DMS 273 treated with DMSO at 0.1 percent for 48 hours (cell line): ENCODE results near the gene GCM1.
"Not testable (repeated sequence)": the region's sequence is repeated elsewhere in the genome, so short reads cannot be mapped to it uniquely, and the experiment has no call there.

Source experiments
- DNase-seq: peaks from one replicate; lab custom pipeline; 2025; lab: John Stamatoyannopoulos, UW

The GCM1 gene, protein sequence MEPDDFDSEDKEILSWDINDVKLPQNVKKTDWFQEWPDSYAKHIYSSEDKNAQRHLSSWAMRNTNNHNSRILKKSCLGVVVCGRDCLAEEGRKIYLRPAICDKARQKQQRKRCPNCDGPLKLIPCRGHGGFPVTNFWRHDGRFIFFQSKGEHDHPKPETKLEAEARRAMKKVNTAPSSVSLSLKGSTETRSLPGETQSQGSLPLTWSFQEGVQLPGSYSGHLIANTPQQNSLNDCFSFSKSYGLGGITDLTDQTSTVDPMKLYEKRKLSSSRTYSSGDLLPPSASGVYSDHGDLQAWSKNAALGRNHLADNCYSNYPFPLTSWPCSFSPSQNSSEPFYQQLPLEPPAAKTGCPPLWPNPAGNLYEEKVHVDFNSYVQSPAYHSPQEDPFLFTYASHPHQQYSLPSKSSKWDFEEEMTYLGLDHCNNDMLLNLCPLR

DNA sequence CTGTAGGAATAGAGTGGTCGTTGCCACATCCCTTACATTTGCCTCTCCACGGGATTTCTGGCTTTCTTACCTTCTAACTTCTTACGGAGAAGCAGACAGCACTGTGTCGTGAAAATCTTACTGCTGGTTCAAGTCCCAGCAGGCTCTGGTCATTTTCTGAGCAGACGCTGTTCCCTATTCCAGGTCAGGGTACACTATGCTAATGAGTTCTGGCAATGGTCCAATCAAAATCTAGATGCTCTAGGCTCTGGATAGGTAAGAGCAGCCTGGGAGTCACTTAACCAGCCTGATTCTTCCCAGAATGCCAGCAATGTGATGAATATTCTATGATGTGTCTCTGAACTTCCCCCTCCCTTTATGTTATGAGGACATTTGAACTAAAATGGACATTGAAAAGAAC lies at the start of gene GCM1:
GCM1 (minus strand) TSS at position 158 of the 400 bp plus-strand sequence. CDS start 3,209 bp downstream, outside the sequence.
- no peak for DNase-seq

DNA sequence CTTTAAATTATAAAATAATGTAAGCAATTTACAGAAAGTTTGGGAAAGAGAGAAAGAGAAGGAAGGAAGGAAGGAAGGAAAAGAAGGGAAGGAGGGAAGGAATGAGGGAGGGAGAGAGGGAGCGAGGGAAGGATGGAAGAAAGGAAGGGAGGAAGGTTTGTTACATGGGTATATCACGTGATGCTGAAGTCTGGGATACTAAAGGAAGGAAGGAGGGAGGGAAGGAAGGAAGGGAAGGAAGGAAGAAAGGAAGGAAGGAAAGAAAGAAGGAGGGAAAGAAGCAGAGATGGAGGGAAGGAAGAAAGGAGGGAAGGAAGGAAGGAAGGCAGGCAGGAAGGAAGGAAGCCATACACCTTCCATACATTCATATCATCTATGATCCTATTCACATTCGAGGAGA lies 48.9 kb upstream of the GCM1 start:
- no peak for DNase-seq

DNA sequence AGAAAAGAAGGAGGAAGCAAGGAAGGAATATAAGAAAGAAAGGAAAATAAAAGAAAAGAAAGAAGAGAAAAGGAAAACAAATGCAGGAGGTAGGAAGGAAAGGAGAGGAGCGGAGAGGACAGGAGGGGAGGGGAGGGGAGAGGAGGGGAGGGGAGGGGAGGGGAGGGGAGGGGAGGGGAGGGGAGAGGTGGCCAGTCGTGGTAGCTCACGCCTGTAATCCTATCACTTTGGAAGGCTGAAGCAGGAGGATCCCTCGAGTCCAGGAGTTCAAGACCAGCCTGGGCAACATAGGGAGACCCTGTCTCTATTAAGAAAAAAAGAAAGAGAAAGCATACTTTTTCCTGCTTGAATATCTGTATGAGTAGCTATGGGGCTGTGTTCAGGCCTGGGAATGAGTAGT lies 46.4 kb upstream of the GCM1 start:
- DNase-seq: no peak

DNA sequence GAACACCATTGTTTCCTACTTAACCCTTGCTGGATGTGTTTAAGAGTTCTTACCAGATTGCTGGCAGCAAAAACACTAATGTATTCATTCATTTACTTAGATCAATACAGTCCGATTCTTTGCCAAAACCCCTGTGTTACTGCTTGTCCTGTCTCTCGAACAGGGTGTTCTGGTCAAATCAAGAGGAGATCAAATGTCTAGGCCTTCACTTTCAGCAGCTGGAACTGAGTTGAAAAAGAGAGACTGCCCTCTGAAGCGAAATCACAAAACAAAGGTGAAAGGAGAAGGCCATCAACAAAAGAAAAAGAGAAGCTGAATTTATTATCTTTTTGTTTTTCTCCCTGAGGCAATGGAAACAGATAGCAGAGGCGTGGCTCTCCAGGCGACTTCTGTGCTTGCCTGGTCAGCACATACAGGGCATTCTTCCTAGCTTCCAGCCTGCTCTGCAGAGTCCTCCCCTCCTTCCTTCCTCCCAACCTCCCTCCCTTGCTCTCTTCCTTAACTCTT lies 44.1 kb upstream of the GCM1 start:
- DNase-seq: no peak

DNA sequence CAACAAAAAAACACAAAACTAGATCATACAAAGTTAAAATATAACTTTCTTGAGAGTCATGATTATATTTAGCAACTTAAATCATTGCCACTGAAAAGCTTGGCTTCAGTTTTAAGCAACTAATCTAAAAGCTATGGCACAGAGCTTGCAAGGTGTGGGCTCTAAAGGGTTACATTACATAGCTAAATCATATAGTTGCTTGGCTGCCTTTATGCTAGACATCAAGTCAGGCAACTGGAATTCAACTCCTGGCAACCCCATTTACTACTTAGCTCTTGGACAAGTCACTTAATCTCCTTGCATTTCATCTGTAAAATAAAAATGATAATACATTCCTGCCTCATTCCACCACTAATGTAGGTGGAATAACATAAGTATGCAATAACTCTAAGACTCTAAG lies 40.9 kb upstream of the GCM1 start:
- no peak for DNase-seq

DNA sequence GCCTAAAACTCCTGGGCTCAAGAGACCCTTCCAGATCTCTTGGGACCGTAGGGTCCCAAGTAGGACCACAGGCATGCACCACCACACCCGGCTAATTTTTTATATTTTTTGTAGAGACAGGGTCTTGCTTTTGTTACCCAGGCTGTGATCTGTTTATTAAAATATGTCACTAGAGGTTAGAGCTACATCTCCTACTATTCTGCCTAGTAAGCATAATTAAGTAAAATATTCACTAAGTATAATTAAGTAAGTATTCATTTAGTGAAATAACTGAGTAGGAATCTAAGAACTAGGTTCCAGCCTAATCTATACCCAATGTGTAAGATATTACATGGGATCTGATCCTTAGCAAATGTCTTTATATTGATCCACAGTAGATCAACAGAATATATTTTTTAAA lies 40.2 kb upstream of the GCM1 start:
- no peak for DNase-seq

DNA sequence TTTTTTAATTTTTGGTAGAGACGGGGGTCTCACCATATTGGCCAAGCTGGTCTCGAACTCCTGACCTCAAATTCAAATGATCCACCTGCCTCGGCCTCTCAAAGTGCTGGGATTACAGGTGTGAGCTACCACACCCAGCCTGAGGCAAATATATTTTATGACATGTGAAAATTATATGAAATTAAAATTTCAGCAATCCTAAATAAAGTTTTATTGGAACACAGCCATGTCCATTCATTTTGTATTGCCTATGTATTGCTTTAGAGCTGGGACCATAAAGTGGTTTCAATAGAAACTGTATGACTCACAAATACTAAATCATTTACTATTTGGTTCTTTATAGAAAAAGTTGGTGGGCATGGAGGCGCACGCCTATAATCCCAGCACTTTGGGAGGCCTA lies 32.0 kb upstream of the GCM1 start:
- no peak for DNase-seq

DNA sequence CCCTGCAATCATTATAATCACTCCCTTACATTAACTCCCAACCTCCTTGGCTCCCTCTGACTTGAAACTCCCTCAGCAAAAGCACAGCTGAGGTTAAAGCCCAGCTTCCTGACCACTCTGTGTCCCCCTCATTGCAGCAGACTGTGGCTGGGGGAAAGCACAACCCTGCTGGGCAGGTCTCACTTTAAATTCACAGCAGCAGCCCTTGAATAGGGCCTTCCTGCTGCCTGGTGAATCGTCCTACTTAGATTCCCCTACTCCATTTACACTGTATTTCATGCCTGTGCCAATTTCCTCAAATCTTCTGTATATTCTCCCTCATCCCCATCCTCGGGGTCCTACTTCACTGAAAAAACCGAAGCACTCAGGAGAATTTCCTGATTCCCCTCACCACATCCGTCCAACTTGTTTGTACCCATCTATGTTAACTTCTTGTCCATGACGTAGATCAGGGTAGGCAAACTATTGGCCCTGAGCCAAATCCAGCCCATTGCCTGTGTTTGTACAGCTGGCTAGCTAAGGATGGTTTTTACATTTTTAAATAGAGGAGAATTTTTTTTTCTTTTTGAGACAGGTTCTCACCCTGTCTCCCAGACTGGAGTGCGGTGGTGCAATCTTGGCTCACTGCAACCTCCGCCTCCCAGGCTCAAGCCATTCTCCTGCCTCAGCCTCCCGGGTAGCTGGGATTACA lies 31.5 kb upstream of the GCM1 start:
- DNase-seq: no peak

DNA sequence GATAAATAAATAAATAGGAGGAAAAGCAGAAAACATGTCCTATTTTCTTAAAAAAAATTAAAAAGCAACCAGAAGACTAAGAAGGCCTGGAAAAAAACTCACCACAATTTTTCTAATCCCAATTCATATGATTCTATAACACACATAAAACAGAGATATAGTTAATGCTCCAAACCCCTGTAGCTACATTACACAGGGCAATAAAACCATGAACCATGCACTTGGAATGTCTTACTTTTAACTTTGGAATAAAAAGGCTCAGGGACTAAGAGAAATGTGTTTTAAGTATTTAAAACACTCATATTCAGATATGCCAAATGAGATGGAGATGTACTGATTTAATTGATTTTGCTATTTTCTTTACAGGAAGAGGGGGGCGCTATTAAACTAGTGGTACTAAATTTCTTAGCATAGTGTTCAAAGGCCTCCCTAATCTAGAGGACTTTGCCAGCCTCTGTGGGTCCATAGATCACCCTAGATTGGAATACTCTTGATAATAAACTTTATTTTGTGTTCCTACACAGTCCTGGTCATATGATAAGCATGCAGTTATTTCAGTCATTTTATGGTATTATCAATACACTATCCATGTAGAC lies 30.3 kb upstream of the GCM1 start:
- no peak for DNase-seq

DNA sequence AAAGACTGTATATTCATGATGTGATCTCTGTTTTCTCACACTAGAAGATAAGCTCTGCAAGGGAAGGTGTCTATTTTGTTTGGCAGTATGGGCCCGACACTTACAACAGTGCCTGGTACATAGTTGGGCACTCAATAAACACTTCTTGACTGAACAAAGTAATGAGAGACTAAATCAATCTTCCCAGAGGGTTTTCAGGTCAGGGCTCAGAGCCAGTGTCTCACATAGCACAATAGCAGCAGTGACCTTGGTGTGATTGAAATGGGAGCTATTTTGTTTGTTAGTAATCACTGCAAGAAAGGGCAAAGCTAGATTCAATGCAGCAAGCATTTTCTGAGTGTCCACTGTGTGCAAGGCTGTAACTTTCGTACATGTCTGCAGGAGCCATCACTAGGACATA lies 26.4 kb upstream of the GCM1 start:
- DNase-seq: no peak

DNA sequence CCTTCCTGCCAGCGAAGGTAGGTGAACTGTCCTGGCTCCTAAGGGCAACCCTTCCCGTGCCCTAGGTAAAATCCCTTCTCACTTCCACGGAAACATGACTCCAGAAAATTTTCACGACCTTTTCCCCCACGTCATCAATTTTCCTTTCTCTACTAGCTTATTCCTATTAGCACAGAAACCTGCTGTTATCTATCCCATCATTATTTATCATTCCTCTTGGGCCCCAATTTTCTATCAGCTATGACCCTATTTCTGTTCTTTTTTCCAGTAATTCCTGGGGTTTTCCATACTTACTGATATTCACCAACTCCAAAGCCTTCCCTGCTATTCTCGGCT lies 23.8 kb upstream of the GCM1 start:
- no peak for DNase-seq

DNA sequence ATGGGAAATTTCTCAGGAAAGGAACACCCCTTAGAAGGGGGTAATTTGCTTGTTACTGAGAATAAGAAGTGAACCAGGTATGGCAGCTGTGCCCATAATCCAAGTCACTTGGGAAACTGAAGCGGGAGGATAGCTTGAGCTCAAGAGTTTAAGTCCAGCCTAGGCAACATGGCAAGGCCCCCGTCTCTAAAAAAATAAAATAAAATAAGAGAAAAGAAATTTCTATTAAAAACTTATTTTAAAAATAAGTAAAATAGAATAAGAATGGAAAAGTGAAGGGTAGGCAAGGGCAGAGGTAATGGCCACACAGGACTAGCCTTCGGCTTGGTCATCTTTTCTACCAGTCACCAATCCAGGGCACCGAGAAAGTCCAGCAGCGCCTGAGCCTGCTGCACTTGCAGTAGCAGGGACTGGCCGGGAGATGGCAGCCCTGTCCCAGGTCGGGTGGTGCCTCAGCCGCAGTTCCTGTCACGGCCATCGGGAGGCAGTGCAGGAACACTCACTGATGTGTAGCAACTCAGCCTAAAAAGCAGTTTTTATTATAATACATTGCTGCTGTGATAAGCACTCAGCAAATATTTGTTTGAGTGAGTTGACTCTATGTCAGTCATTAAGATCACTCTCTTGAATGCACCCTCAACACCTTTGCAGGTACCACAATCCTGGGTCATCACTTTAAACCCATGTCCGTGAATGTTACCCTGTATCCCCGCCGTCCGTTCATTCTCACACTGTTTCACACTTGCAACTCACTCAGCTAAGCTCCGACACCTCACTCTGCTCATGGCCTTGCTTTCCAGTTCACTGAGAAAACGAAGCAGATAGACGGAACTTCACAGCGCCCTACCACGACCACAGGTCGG lies 23.2 kb upstream of the GCM1 start:
- DNase-seq: peak; percentile 9

DNA sequence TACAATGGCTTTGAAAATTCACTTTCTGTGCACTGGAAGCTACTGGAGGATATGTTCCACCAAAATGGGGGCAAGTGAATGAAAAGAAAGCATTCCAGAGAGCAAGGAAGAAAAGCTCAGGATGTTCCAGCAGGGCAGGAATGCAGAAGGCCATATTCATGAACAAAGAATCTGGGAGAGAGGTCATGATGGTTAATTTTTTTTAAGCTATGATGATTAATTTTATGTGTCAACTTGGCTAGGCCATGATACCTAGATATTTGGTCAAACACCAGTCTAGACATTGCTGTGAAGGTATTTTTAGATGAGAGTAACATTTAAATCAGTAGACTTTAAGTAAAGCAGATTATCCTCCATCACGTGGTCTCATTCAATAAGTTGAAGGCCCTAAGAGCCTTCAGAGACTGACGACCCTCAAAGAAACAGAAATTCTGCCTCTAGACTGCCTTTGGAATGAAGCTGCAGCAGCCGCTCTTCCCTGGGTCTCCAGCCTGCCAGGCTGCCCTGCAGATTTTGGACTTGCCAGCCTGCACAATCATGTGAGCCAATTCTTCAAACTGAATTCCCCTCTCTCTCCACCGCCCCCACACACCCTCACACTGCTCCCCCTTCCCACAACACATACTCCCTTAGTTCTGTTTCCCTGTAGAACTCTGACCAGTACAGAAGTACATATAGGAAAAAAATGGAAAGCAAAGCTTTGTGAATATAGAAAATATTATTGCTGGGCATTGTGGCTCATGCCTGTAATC lies 20.1 kb upstream of the GCM1 start:
- DNase-seq: no peak

DNA sequence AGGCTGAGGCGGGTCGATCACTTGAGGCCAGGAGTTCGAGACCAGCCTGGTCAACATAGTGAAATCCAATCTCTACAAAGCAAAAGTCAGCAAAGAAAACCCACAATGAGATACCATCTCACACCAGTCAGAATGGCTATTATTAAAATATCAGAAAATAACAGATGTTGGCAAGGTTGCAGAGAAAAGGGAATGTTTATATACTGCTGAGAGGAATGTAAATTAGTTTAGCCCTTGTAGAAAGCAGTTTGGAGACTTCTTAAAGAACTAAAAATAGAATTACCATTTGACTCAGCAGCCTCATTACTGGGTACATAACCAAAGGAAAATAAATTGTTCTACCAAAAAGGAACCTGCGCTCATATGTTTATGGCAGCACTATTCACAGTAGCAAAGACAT lies 16.7 kb upstream of the GCM1 start:
- DNase-seq: no peak

DNA sequence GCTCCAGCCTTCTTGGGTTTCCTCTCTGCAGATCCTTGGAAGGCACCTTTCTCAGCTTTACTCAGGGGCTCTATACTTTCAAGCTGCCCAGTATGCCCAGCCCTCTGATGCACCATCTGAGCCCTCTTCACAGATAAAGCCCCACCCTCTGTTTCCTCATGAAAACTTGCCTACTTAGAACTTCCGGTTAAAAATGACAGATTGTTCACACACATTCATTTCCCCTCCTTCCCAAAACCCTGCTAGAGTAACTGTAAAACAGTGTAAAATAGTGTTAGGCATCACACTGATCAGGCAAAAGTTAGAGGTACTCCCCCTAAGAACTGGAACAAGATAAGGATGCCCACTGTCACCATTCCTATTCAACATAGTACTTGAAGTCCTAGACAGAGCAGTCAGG lies 14.0 kb upstream of the GCM1 start:
- no peak for DNase-seq

DNA sequence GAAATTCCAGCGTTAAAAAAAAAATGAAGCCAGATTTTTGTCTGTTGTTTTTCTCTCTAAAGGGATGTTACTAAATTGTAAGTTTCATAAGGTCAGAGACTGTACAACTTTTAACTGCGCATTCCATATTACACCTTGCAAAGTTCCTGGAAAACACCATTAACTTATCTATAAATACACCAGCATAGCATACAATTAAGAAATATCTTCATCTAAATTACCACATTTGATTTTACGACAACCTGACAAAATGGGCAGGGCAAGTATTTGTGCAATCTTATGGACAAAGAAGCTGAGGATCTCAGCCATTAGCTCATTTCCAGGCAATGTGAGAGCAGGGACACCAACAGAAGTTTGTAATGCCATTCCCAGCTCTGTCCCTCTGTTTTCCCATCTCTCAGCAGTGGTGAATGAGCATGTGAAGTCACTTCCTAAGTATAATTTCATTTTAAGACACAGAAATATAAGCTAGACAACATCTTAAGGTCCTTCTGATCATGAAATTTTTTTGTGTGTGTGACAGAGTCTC lies 12.9 kb upstream of the GCM1 start:
- DNase-seq: no peak

DNA sequence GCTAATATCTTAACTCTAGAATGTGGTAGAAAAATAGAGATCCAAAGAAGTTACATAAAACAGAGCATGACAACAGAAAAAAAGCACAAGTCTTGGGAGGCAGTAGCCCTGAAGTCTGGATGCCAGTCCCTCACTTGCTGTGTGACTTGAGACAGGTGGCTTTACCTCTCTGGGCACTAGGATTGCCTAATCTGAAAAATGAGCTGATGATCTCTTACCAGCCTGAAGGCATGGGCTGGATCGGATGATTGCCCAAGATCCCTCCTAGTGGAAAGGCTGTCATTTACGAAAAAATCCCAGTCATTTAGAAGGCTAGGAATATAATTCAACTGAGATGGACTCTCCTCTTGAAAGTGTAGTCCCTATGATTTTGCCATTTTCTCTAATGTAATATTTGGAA lies 10.9 kb upstream of the GCM1 start:
- DNase-seq: no peak

DNA sequence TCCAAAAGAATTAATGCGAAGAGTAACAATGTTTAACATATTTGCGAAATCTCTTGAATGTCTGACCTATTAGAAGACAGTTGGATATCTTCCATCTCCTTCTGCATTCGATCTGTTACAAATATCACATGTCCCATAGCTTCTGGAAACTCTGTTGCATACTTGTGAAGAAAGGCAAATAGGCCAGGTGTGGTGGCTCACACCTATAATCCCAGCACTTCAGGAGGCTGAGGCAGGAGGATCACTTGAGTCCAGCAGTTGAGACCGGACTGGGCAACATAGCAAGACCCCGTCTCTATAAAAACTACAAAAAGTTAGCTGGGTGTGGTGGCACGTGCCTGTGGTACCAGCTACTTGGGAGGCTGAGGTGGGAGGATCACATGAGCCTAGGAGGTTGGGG lies 9.4 kb upstream of the GCM1 start:
- not testable (repeated sequence) for DNase-seq

DNA sequence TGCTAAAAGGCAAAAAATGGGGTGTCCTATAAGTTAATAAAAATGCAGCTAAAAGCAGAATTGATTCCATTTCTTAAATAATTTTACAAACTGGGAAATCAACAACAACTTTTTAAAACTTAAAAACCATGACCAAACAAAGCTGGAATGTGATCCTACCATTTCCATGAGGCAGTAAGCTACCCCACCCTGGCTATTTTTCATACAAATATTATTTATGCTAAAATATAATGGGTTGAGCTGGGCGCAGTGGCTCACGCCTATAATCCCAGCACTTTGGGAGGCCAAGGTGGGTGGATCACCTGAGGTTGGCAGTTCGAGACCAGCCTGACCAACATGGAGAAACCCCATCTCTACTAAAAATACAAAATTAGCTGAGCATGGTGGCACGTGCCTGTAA lies 6.6 kb upstream of the GCM1 start:
- DNase-seq: not testable (repeated sequence)

DNA sequence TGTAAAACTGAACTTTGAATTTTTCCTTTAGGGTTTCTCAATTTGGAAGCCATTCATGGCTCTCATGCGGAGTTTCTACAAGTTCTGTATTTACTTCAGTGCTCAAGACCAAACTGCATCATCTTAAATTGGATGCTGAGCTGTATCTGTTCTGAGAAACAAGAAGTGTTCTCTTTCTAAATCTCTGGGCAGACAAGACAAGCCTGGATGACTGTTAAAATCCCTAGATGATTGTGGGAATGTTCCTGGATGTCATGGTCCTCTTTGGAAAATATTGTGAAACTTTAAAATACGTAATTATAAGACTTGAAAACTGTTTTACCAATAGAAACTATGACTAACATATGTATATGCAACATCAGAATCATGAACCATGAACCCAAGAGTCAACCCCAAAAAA lies 6.2 kb upstream of the GCM1 start:
- DNase-seq: no peak

DNA sequence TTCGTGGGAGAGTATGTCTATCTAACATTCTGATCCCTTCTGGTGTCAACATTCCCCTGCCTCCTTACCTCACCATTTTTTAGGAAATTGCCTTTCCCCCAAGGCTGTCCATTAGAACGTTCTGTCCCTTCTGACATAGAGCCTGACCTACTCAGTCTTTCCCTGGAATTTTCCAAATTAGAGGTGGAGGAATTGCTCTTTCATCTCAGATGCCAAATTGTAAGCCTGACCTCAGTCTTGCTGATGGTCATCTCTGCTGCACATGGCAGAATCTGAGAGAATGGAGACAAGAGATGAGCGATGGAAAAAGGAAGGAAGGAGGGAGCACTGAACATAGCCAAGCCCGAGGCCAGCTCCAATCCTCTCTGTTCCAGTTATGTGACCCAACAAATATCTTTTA lies 5.4 kb upstream of the GCM1 start:
- DNase-seq: no peak
